WTC11 (cell line): ENCODE data around the gene TNKS2. TPM values are rescaled to one million over a fixed set of nuclear protein-coding genes. Genes with fewer than 3 reads are reported as not detected.
A peak's percentile ranks its signal among the peaks of the same experiment; 100 is the strongest.

Experiments used
- ATAC-seq: fragments of 200-7000 bp; cut with Tn5 transposase; 2 replicates; pipeline ENCODE4 v1.10.0; 2021; ENCODE audit warnings: mild to moderate bottlenecking, moderate library complexity
- CTCF ChIA-PET: fragments of 300-600 bp; sonication (Branson Sonifier 250); formaldehyde crosslinking; loops from one replicate; lab custom pipeline; 2021; ENCODE audit warnings: antibody characterized with exemption; lab: Charles Lee
- POLR2A ChIA-PET: fragments of 350-600 bp; sonication (Branson Sonifier 250); formaldehyde crosslinking; loops from one replicate; lab custom pipeline; 2021; ENCODE audit warnings: antibody characterized with exemption; lab: Charles Lee
- DNase-seq: peaks from one replicate; pipeline ENCODE4 v3.0.0; 2021; ENCODE audit warnings: low spot score
- H3K27ac Mint-ChIP-seq: 2 replicates; pipeline ENCODE4 v1.8.0; 2021; ENCODE audit warnings: mixed read lengths
- H3K27me3 Mint-ChIP-seq: 2 replicates; pipeline ENCODE4 v1.8.0; 2021; ENCODE audit warnings: low read depth, mild to moderate bottlenecking, moderate library complexity, mixed read lengths
- H3K36me3 Mint-ChIP-seq: 2 replicates; pipeline ENCODE4 v1.8.0; 2021; ENCODE audit warnings: mixed read lengths
- H3K4me1 Mint-ChIP-seq: 2 replicates; pipeline ENCODE4 v1.8.0; 2022; ENCODE audit warnings: mixed read lengths
- H3K4me3 Mint-ChIP-seq: 2 replicates; pipeline ENCODE4 v1.8.0; 2021; ENCODE audit warnings: mild to moderate bottlenecking, moderate library complexity, mixed read lengths
- H3K9me3 Mint-ChIP-seq: 2 replicates; pipeline ENCODE4 v1.8.0; 2021; ENCODE audit warnings: mixed read lengths
- AFF4 ChIP-seq: sonication (generic); formaldehyde crosslinking; IDR thresholded peaks from 2 replicates; pipeline ENCODE4 v1.8.1; 2023; ENCODE audit warnings: mild to moderate bottlenecking, missing genetic modification reagents, borderline replicate concordance
- CREM ChIP-seq: sonication (generic); formaldehyde crosslinking; IDR thresholded peaks from 2 replicates; pipeline ENCODE4 v1.8.1; 2022; ENCODE audit warnings: mild to moderate bottlenecking, missing genetic modification reagents, moderate library complexity
- ETV6 ChIP-seq: sonication (generic); formaldehyde crosslinking; IDR thresholded peaks from 2 replicates; pipeline ENCODE4 v1.8.1; 2022; ENCODE audit warnings: mild to moderate bottlenecking, missing genetic modification reagents
- FOXP4 ChIP-seq: sonication (generic); formaldehyde crosslinking; IDR thresholded peaks from 2 replicates; pipeline ENCODE4 v1.8.0; 2022; ENCODE audit warnings: mild to moderate bottlenecking, missing genetic modification reagents
- GTF2I ChIP-seq: fragments of 250-450 bp; sonication (Bioruptor Pico); conservative IDR thresholded peaks from 2 replicates; pipeline ENCODE4 v1.4.0; 2021; ENCODE audit warnings: mild to moderate bottlenecking
- NFYB ChIP-seq: sonication (generic); formaldehyde crosslinking; conservative IDR thresholded peaks from 2 replicates; pipeline ENCODE4 v1.8.0; 2022; ENCODE audit warnings: low read depth, missing genetic modification reagents
- PRDM15 ChIP-seq: sonication (generic); formaldehyde crosslinking; IDR thresholded peaks from 2 replicates; pipeline ENCODE4 v1.8.0; 2022; ENCODE audit warnings: missing genetic modification reagents
- PRRX2 ChIP-seq: fragments of 250-450 bp; sonication (Bioruptor Pico); IDR thresholded peaks from 2 replicates; pipeline ENCODE4 v1.8.0; 2021; ENCODE audit warnings: mild to moderate bottlenecking
- RORB ChIP-seq: fragments of 250-450 bp; sonication (Bioruptor Pico); IDR thresholded peaks from 2 replicates; pipeline ENCODE4 v1.9.0; 2021; ENCODE audit warnings: mild to moderate bottlenecking
- SOX15 ChIP-seq: fragments of 250-450 bp; sonication (Bioruptor Pico); IDR thresholded peaks from 2 replicates; pipeline ENCODE4 v1.9.0; 2021; ENCODE audit warnings: mild to moderate bottlenecking
- TEAD4 ChIP-seq: sonication (generic); formaldehyde crosslinking; IDR thresholded peaks from 2 replicates; pipeline ENCODE4 v1.8.0; 2022; ENCODE audit warnings: mild to moderate bottlenecking, missing genetic modification reagents
- TP53 ChIP-seq: sonication (generic); formaldehyde crosslinking; IDR thresholded peaks from 2 replicates; pipeline ENCODE4 v1.8.1; 2023; ENCODE audit warnings: mild to moderate bottlenecking, missing genetic modification reagents
- ZNF423 ChIP-seq: fragments of 250-450 bp; sonication (Bioruptor Pico); IDR thresholded peaks from 2 replicates; pipeline ENCODE4 v2.1.2; 2022; ENCODE audit warnings: mild to moderate bottlenecking, moderate library complexity
- ZNF425 ChIP-seq: fragments of 250-450 bp; sonication (Bioruptor Pico); conservative IDR thresholded peaks from 2 replicates; pipeline ENCODE4 v1.9.0; 2021; ENCODE audit warnings: mild to moderate bottlenecking
- total RNA-seq: library from RNA; stranded (reverse); gene quantifications from 3 replicates; pipeline ENCODE4 v1.2.3, GENCODE V29; 2021

TNKS2 gene
- total RNA-seq, 1 experiment from 2014 or later: 53.5 TPM

GRCh38 chr10:91880310-91880709, 82.1 kb downstream of the TNKS2 start (continued):
- no peak for TF ChIP-seq ZNF425
- TF ChIP-seq PRDM15 (CRISPR knock-in tag): no peak
- no peak for TF ChIP-seq SOX15 (CRISPR knock-in tag)
- TF ChIP-seq, all 79 proteins: peak for 0

- ATAC-seq: peak; percentile 22
- peak; percentile 30 for DNase-seq
- H3K27me3 Mint-ChIP-seq: no peaks in the 10 kb centered on the region
- peak overlapping the region; percentile 84 for H3K27ac Mint-ChIP-seq
- peaks cover 4% of the 10 kb centered on the region; the same call in 1 of the 2 replicates for H3K36me3 Mint-ChIP-seq
- H3K4me3 Mint-ChIP-seq: peak overlapping the region; percentile 41
- POLR2A ChIA-PET: interaction anchor here (0.8 to 1.6 kb wide), 2 partner anchors 24 to 40 kb away, joined by 3 to 6 read pairs; partner anchors contain the start of gene BTAF1
- H3K9me3 Mint-ChIP-seq: peaks cover 3% of the 10 kb centered on the region
- peak; percentile 52; the same call in 1 of the 2 replicates for TF ChIP-seq ZNF423 (CRISPR knock-in tag)
- TF ChIP-seq FOXP4: no peak
- no peak for TF ChIP-seq TEAD4 (CRISPR knock-in tag)
- no peak for TF ChIP-seq GTF2I (CRISPR knock-in tag)
- TF ChIP-seq TP53 (CRISPR knock-in tag): no peak
- TF ChIP-seq ETV6: no peak
- TF ChIP-seq RORB: no peak
- TF ChIP-seq PRRX2 (CRISPR knock-in tag): no peak
- 0 out of 2 replicates have a peak, but pooled peaks have one; percentile 29 for TF ChIP-seq CREM (CRISPR knock-in tag)
- TF ChIP-seq NFYB: no peak
- no peak for TF ChIP-seq AFF4 (CRISPR knock-in tag)
- H3K4me1 Mint-ChIP-seq: peaks cover 65% of the 10 kb centered on the region
- CTCF ChIA-PET: interaction anchor here (0.5 to 1.7 kb wide), 4 partner anchors 27 to 116 kb away, joined by 3 to 6 read pairs (median 3); partner anchors contain the start of gene BTAF1
Observed at GRCh38 chr10:91883549-91884444, 85.6 kb downstream of the TNKS2 start.
